T-helper 9 cell (primary cell): Measurements from ENCODE around the gene DYRK1A.

ENCODE experiments used
- DNase-seq: peaks from one replicate; pipeline ENCODE4 v3.0.0-alpha.2; 2020

DYRK1A gene

DNA sequence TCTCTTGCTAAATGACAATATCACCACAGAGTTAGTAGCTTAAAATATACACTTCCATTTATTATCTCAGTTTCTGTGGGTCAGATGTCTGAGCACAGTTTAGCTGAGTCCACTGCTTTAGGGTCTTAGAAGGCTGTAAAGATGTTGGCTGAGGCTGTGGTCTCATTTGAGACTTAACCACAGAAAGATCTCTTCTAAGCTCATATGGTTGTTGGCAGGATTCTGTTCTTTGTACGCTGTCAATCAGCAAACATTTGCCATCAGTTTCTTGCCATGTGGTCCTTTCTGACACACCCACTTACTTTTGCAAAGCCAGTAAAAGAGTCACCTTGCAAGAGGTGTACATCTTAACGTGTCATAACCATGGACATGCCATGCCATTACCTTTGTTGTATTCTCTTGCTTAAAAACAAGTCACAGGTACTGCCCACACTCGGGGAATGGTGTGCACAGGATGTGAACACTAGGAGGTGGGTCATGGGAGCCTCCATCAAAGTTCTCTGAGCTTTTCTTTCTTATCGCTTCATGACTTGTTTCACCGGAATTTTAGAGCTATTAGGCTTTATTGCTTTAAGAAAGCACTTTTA is 18.7 kb downstream of the DYRK1A start:
- DNase-seq, result no peak

GRCh38 chr21:37386151-37386550 is 19.6 kb downstream of the DYRK1A start:
- no peak for DNase-seq

- DNase-seq, result no peak
These were observed 22.9 kb downstream of the DYRK1A start for GRCh38 chr21:37389456-37389855.

DNA sequence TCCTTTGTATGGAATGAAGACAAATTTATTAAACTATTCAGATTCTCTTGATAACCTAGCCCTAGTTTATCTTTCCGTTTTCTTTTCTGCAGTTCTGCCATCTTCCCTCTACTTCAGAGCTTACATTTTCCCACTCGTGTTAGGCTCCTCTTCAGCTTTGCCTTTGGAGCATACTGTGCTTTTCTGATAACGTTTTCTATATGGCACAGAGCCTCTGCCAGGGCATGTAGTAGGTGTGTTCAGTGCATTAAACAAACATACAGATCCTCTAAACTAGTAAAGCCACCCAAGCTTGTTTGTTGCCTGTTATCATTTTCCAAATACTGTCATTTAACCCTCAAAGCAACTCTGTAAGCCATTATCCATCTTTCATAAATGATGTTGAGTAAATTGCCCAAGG is 25.1 kb downstream of the DYRK1A start:
- DNase-seq, result no peak

DNA sequence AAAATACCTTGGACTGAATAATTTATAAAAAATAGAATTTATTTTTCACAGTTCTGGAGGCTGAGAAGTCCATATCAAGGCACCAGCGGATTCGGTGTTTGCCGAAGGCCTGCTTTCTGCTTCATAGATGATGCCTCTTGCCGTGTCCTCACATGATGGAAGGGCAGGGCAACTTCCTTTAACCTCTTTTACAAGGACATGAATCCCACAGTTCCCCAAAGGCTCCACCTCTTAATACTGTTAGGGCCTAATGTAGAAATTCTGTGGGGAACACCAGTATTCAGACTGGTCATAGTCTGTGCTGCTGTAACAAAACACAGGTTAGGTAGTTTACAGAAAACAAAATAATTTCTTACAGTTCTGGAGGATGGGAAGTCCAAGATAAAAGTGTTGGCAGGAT is 25.9 kb downstream of the DYRK1A start:
- no peak for DNase-seq

- no peak for DNase-seq
These were observed 26.5 kb downstream of the DYRK1A start for GRCh38 chr21:37393030-37393429.

- DNase-seq, result no peak
These were observed 27.2 kb downstream of the DYRK1A start for GRCh38 chr21:37393786-37394185.

- no peak for DNase-seq
These were observed 29.4 kb downstream of the DYRK1A start for GRCh38 chr21:37395961-37396360.

GRCh38 chr21:37396855-37397254 is 30.3 kb downstream of the DYRK1A start:
- DNase-seq, result no peak

- no peak for DNase-seq
These were observed 32.1 kb downstream of the DYRK1A start for GRCh38 chr21:37398697-37399096.

- no peak for DNase-seq
These were observed 35.8 kb downstream of the DYRK1A start for GRCh38 chr21:37402251-37402867.

DNA sequence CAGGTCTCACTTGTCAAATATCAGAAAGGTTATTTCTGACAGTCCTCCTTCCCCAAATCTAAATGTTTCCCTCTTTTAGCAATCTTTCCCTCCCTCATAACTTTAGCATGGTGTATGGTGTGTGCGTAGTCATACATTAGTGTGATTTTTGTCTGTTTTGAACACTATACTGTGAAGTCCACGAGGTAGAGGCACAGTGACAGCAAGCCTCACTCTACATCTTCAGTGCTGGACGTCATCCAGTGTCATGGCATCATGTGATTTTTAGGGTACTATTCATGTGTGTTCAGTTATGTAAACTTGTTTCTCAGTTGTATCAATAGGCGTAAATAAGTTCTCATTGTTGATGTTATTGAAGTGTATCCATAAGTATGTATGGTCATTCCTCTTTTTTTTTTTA is 39.1 kb downstream of the DYRK1A start:
- DNase-seq, result no peak

- no peak for DNase-seq
These were observed 41.3 kb downstream of the DYRK1A start for GRCh38 chr21:37407719-37408420.

- no peak for DNase-seq
These were observed 42.1 kb downstream of the DYRK1A start for GRCh38 chr21:37408464-37409193.

DNA sequence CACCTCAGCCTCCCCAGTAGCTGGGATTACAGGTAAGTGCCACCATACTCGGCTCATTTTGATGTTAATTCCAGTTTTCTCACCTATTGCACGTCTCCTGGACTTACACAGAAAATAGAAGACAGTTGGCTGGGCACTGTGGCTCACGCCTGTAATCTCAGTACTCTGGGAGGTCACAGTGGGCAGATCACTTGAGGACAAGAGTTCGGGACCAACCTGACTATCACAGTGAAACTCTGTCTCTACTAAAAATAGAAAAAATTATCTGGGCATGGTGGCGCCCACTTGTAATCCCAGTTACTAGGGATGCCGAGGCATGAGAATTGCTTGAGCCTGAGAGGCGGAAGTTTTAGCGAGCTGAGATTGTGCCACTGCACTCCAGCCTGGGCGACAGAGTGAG is 44.1 kb downstream of the DYRK1A start:
- no peak for DNase-seq

- no peak for DNase-seq
These were observed 46.2 kb downstream of the DYRK1A start for GRCh38 chr21:37412603-37413360.

- DNase-seq, result no peak
These were observed 47.1 kb downstream of the DYRK1A start for GRCh38 chr21:37413553-37414291.

GRCh38 chr21:37414292-37415253 is 48.0 kb downstream of the DYRK1A start:
- DNase-seq, result no peak

DNA sequence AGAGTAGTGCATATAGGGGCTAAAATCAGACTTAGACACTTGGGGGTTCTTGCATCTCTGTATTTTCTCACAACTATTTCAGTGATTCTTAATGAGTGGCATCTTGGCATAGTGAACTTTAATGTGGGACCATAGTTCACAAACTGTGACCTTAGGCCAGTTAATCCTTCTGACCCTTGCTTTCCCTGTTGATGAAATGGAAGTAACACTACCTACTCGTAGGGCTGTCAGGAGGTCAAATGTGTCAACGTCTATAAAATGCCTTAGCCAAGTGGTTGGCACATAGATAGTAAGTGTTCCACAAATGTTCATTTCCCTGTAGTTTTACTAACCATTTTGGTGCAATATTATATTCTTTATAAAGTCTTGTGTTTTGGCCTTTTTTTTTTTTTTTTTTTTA is 49.4 kb downstream of the DYRK1A start:
- DNase-seq, result no peak

- DNase-seq, result no peak
These were observed 50.3 kb downstream of the DYRK1A start for GRCh38 chr21:37416914-37417313.
